Head of caudate nucleus (tissue), 42 donors: Measurements from ENCODE around the gene FREM1.

Experiments used
- DNase-seq, 42 donors: peaks; one replicate each; pipeline versions ENCODE4 v3.0.0 to v3.0.0-alpha.2; 2020 to 2021; ENCODE audit warnings: mixed read lengths in 7 of 42
- intact Hi-C: fragments of 100-400 bp; cut with DNase I; formaldehyde crosslinking; loops from one replicate; pipeline ENCODE4 v1.15.0; 2022

Gene FREM1

GRCh38 chr9:14780251-14780650 lies 130.0 kb downstream of the FREM1 start:
- intact Hi-C loops, result no loop called here
- peak in 1 of 42 donors; percentile 40 for DNase-seq

- intact Hi-C loops, result no loop called here
- DNase-seq, result no peak
Measured at GRCh38 chr9:14779566-14780022, 130.6 kb downstream of the FREM1 start.

- intact Hi-C loops, result no loop called here
- DNase-seq, result no peak
Measured at GRCh38 chr9:14778565-14778964, 131.7 kb downstream of the FREM1 start.

- intact Hi-C loops, result no loop called here
- no peak for DNase-seq
Measured at GRCh38 chr9:14775917-14776316, 134.3 kb downstream of the FREM1 start.

- no peak for DNase-seq
- intact Hi-C loops, result no loop called here
Measured at GRCh38 chr9:14770592-14770991, 139.6 kb downstream of the FREM1 start.

- intact Hi-C loops, result loop anchor here (10.0 kb wide), 1 partner anchor 294 kb away; no protein-coding TSS in a partner anchor
Measured at GRCh38 chr9:14769230-14769571, 141.0 kb downstream of the FREM1 start.

GRCh38 chr9:14768405-14769229 lies 141.6 kb downstream of the FREM1 start:
- DNase-seq, result peak in 19 of 42 donors; percentile 11 to 67 (median 37)
- intact Hi-C loops, result loop anchor here (10.0 kb wide), 1 partner anchor 294 kb away; no protein-coding TSS in a partner anchor

More at GRCh38 chr9:14769230-14769571, 141.0 kb downstream of the FREM1 start:
- peak in 2 of 42 donors; percentile 9 to 23 for DNase-seq

GRCh38 chr9:14766299-14766698 lies 143.9 kb downstream of the FREM1 start:
- intact Hi-C loops, result loop anchor here (10.0 kb wide), 1 partner anchor 291 kb away; no protein-coding TSS in a partner anchor
- DNase-seq, result no peak

GRCh38 chr9:14761584-14761983 lies 148.6 kb downstream of the FREM1 start:
- intact Hi-C loops, result loop anchor here (10.0 kb wide), 1 partner anchor 287 kb away; no protein-coding TSS in a partner anchor

GRCh38 chr9:14760060-14760459 lies 150.2 kb downstream of the FREM1 start:
- intact Hi-C loops, result loop anchor here (10.0 kb wide), 1 partner anchor 285 kb away; no protein-coding TSS in a partner anchor
- no peak for DNase-seq

More at GRCh38 chr9:14761584-14761983, 148.6 kb downstream of the FREM1 start:
- DNase-seq, result no peak

- intact Hi-C loops, result no loop called here
- no peak for DNase-seq
Measured at GRCh38 chr9:14756291-14756690, 153.9 kb downstream of the FREM1 start.

GRCh38 chr9:14752871-14753270 lies 157.4 kb downstream of the FREM1 start:
- intact Hi-C loops, result no loop called here
- no peak for DNase-seq

- DNase-seq, result no peak
- intact Hi-C loops, result no loop called here
Measured at GRCh38 chr9:14752271-14752670, 158.0 kb downstream of the FREM1 start.

GRCh38 chr9:14750821-14751220 lies 159.4 kb downstream of the FREM1 start:
- intact Hi-C loops, result no loop called here
- no peak for DNase-seq

GRCh38 chr9:14749741-14750211 lies 160.5 kb downstream of the FREM1 start:
- intact Hi-C loops, result no loop called here
- DNase-seq, result peak in 1 of 42 donors; percentile 6

GRCh38 chr9:14748373-14748772 lies 161.9 kb downstream of the FREM1 start:
- no peak for DNase-seq
- intact Hi-C loops, result no loop called here

GRCh38 chr9:14747111-14747510 lies 163.1 kb downstream of the FREM1 start:
- DNase-seq, result no peak
- intact Hi-C loops, result no loop called here

GRCh38 chr9:14746626-14747025 lies 163.6 kb downstream of the FREM1 start:
- intact Hi-C loops, result no loop called here
- DNase-seq, result no peak

GRCh38 chr9:14744768-14745167 lies 165.5 kb downstream of the FREM1 start:
- intact Hi-C loops, result no loop called here
- no peak for DNase-seq

GRCh38 chr9:14741369-14741768 lies 168.9 kb downstream of the FREM1 start:
- intact Hi-C loops, result no loop called here

GRCh38 chr9:14733133-14733532 lies 177.1 kb downstream of the FREM1 start:
- DNase-seq, result no peak
- intact Hi-C loops, result no loop called here

More at GRCh38 chr9:14741369-14741768, 168.9 kb downstream of the FREM1 start:
- DNase-seq, result no peak
